WI38 (cell line): Measurements from ENCODE around the gene COL4A1.

Experiments used
- H3K4me3 ChIP-seq: 2 replicates; pipeline ENCODE4 v1.5.1; 2011; ENCODE audit warnings: low read depth, mild to moderate bottlenecking, control low read depth, low read length
- TF ChIP-seq, protein P1 (sequence below): IDR thresholded peaks from 2 replicates; pipeline ENCODE4 v1.5.1; 2012; ENCODE audit warnings: low read depth, mild to moderate bottlenecking, control low read depth, low read length

Gene COL4A1

DNA sequence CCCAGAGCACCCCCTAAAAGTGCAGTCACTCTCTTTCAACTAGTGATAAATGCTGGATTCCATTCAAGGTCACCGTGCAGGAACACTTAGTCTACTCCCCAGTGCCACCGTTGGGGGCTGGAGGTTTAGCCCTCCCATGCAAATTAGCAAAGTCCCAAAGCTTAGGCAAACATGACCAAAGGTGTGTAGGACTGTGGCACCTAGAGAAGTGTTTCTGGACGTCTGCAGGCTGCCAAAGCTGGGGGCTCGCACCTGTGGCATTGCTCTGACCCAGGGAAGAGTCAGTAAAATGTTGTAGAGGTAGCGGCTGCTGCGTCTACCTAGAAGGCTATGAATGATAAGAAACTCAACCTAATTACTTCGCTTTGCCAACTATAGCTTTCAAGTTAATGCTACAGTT lies 13.9 kb downstream of the COL4A1 start:
- TF ChIP-seq, protein P1, sequence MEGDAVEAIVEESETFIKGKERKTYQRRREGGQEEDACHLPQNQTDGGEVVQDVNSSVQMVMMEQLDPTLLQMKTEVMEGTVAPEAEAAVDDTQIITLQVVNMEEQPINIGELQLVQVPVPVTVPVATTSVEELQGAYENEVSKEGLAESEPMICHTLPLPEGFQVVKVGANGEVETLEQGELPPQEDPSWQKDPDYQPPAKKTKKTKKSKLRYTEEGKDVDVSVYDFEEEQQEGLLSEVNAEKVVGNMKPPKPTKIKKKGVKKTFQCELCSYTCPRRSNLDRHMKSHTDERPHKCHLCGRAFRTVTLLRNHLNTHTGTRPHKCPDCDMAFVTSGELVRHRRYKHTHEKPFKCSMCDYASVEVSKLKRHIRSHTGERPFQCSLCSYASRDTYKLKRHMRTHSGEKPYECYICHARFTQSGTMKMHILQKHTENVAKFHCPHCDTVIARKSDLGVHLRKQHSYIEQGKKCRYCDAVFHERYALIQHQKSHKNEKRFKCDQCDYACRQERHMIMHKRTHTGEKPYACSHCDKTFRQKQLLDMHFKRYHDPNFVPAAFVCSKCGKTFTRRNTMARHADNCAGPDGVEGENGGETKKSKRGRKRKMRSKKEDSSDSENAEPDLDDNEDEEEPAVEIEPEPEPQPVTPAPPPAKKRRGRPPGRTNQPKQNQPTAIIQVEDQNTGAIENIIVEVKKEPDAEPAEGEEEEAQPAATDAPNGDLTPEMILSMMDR: no peak
- H3K4me3 ChIP-seq: no peak overlapping the region

DNA sequence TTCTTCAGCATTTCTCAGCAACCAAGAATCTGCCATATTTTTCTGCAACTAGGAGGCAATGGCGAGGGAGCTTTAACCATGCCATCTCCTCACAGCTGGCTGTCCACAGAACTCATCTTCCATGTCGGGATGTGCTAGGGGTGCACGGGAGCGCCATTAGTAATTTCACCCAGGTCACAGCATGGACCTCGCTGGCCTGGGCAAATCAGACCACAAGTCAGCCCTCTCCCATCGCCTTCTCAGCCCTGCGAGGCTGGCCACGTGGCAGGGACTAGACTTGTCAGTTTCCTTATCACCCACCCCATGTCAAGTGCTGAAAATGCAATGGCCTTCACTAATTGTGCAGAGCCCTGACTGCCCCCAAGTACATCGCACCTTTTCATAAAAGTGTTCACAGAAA lies 15.7 kb downstream of the COL4A1 start:
- TF ChIP-seq, protein P1: no peak
- H3K4me3 ChIP-seq: no peak overlapping the region

DNA sequence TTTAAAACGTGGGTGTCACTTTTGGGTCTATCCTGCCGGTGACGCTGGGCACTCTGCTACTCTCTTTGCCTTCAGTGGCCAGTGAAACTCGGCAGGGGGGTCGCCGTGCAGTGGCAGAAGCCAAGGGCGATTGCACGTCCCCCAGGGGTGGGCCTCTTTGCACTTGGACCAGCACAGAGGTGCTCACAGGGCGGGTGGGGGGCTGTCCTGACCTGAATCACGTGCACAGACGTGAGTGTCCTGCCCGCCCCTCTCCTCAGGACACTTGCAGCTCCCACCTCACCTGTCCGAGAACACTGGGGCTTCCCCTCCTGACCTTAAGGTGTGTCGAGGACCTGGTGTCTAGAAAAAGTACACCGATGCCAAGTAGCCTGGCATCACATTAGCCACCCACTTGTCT lies 16.1 kb downstream of the COL4A1 start:
- TF ChIP-seq, protein P1: no peak
- no peak overlapping the region for H3K4me3 ChIP-seq

- no peak overlapping the region for H3K4me3 ChIP-seq
- TF ChIP-seq, protein P1: no peak
These were observed 16.8 kb downstream of the COL4A1 start for GRCh38 chr13:110290153-110290552.

DNA sequence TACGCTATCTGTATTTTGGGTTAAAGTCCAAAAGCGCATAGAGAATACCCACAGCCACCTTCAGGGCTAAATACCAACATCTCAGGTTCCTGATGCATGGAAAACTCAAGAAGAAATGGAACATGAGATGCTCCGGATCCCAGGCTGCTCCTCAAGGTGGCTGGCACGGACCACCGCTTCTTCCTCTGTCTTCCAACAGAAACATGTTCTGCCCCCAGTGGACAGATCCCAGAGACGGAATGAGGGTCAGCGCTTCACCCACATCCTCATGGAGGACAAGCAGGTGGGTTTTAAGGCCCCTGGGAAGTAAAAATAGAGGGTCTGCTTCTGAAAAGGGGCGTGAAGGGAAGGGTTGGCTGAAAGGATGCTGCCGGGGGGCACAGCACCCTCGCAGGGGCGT lies 17.3 kb downstream of the COL4A1 start:
- TF ChIP-seq, protein P1: no peak
- H3K4me3 ChIP-seq: no peak overlapping the region

- no peak overlapping the region for H3K4me3 ChIP-seq
- TF ChIP-seq, protein P1: no peak
These were observed 17.8 kb downstream of the COL4A1 start for GRCh38 chr13:110289174-110289573.

DNA sequence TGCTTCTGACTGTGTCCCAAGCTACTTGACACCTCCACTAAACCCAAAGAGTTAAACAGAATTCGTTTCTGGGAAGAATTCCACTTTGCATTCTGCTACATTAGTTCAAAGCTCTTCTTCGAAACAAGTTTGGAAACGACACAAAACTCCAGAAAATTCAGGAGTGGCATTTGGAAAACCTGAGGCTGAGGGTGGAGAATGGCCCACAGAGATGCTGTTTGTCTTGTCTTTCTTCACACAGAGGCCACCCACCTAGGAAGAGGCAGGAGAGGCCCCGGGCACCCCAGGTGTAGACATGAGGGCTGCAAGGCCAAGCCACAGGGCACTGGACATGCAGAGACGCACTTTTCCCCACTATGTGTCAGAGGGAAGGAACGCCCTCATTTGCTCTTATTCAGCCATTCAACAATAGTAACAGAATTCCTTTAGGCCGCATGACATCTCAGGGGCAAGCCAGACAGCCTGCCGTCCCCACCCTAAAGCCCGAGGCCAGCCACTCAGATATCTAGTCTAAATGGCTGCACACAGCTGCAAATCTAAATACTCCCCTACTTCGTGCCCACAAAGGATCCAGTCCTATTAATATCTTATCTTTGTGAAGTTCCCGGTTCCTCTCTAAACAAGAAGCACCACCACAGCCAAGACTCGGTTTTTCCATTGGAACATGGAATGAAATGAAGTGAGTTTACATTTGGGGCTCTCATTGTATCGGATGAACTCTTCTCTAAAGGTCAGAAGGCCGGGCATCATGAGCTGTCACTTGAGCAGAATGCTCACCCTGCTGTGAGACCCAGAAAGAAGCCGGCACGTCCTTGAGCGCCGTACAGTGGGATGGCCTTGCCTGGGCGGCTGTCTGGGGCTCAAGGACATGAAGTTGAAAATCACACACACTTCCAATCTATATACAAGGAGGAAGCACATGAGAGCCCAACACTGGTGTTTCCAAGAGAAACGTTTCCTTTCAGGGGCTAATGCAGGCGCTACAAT lies 19.8 kb downstream of the COL4A1 start:
- TF ChIP-seq, protein P1: no peak
- H3K4me3 ChIP-seq: no peak overlapping the region
